GM12878 (cell line): ENCODE measurements around the gene MYBL2. TPM values are rescaled to one million over a fixed set of nuclear protein-coding genes. Genes with fewer than 3 reads are reported as not detected.
A peak's percentile ranks its signal among the peaks of the same experiment; 100 is the strongest.

Experiments
- ASH2L ChIP-seq: fragments of 300-600, 200-600 bp; sonication (generic); IDR thresholded peaks from 2 replicates; pipeline ENCODE4 v1.6.1; 2017; ENCODE audit warnings: low read depth, mild to moderate bottlenecking, borderline replicate concordance
- ATF3 ChIP-seq: IDR thresholded peaks from 2 replicates; pipeline ENCODE4 v1.6.1; 2011; ENCODE audit warnings: low read depth, mild to moderate bottlenecking, low read length, moderate library complexity, borderline replicate concordance; ENCODE audit errors: extremely low read depth
- BCLAF1 ChIP-seq: fragments of 450-650 bp; IDR thresholded peaks from 2 replicates; pipeline ENCODE4 v1.6.1; 2017; ENCODE audit warnings: antibody characterized with exemption, mild to moderate bottlenecking, moderate library complexity
- CBFB ChIP-seq: IDR thresholded peaks from 2 replicates; pipeline ENCODE4 v1.6.1; 2016; ENCODE audit warnings: antibody characterized with exemption, low read depth
- CEBPB ChIP-seq, 2 experiments: fragments of 150-350 bp in 1 of 2; IDR thresholded peaks; 2 replicates each; pipeline ENCODE4 v1.6.1; 2012 to 2014; ENCODE audit warnings: low read depth in 2 of 2, low read length in 2 of 2, borderline replicate concordance in 1 of 2, inconsistent platforms in 1 of 2
- CREM ChIP-seq: IDR thresholded peaks from 2 replicates; pipeline ENCODE4 v1.6.1; 2014; ENCODE audit warnings: antibody characterized with exemption, low read depth
- DPF2 ChIP-seq: fragments of 450-650 bp; IDR thresholded peaks from 2 replicates; pipeline ENCODE4 v1.6.1; 2017; ENCODE audit warnings: mild to moderate bottlenecking
- E2F4 ChIP-seq: IDR thresholded peaks from 2 replicates; pipeline ENCODE4 v1.6.1; 2012; ENCODE audit warnings: low read depth, low read length, improper control_type of control experiment
- HSF1 ChIP-seq: fragments of 150-350 bp; IDR thresholded peaks from 2 replicates; pipeline ENCODE4 v1.6.1; 2014; ENCODE audit warnings: mild to moderate bottlenecking, low read depth, low read length
- IKZF1 ChIP-seq: fragments of 450-650 bp; conservative IDR thresholded peaks from 2 replicates; pipeline ENCODE4 v1.6.1; 2017; ENCODE audit warnings: antibody characterized with exemption, mild to moderate bottlenecking
- MXI1 ChIP-seq: fragments of 150-350 bp; IDR thresholded peaks from 2 replicates; pipeline ENCODE4 v1.6.1; 2011; ENCODE audit warnings: low read depth, mild to moderate bottlenecking, inconsistent platforms, low read length, improper control_type of control experiment
- NFXL1 ChIP-seq: fragments of 450-650 bp; IDR thresholded peaks from 2 replicates; pipeline ENCODE4 v1.6.1; 2017; ENCODE audit warnings: antibody characterized with exemption, mild to moderate bottlenecking, borderline replicate concordance
- NFYB ChIP-seq: IDR thresholded peaks from 2 replicates; pipeline ENCODE4 v1.6.1; 2011; ENCODE audit warnings: low read depth, mild to moderate bottlenecking, low read length, improper control_type of control experiment, moderate library complexity; ENCODE audit not compliant: insufficient read depth
- NR2C1 ChIP-seq: fragments of 450-650 bp; IDR thresholded peaks from 2 replicates; pipeline ENCODE4 v1.6.1; 2017; ENCODE audit warnings: antibody characterized with exemption, mild to moderate bottlenecking, moderate library complexity
- POLR2AphosphoS2 ChIP-seq: IDR thresholded peaks from 2 replicates; pipeline ENCODE4 v1.6.1; 2011; ENCODE audit warnings: low read depth, mild to moderate bottlenecking, low read length, improper control_type of control experiment, moderate library complexity
- REST ChIP-seq: IDR thresholded peaks from 2 replicates; pipeline ENCODE4 v1.6.1; 2012; ENCODE audit warnings: mild to moderate bottlenecking, low read depth, low read length
- SIX5 ChIP-seq: IDR thresholded peaks from 2 replicates; pipeline ENCODE4 v1.6.1; 2011; ENCODE audit warnings: mild to moderate bottlenecking, low read depth, low read length, moderate library complexity; ENCODE audit not compliant: severe bottlenecking
- STAT3 ChIP-seq: IDR thresholded peaks from 2 replicates; pipeline ENCODE4 v1.6.1; 2011; ENCODE audit warnings: low read depth, low read length, improper control_type of control experiment
- ZNF384 ChIP-seq: IDR thresholded peaks from 2 replicates; pipeline ENCODE4 v1.6.1; 2012; ENCODE audit warnings: low read depth, mild to moderate bottlenecking, low read length, improper control_type of control experiment, borderline replicate concordance
- polyA plus RNA-seq, 11 experiments: library from polyadenylated mRNA; depleted of rRNA in 4 of 11; unstranded in 6 of 11; stranded (reverse) in 5 of 11; fragments of >200 nt; fragmentation: Nextera tagmentation in 4 of 11; fragmentation: Illumina TruSeq in 1 of 11; extraction: Ambion mirVana in 4 of 11; extraction: Trizol in 1 of 11; gene quantifications; 1 replicate in 1 of 11; 2 replicates in 10 of 11; pipeline versions ENCODE4 v1.2.1 to v1.2.3, GENCODE V29; 2011 to 2016; ENCODE audit warnings: inconsistent platforms in 2 of 11, missing spikeins in 2 of 11, low read depth in 1 of 11
- total RNA-seq, 4 experiments: library from RNA; depleted of rRNA in 3 of 4; stranded (reverse); fragments of >200 nt in 3 of 4; fragmentation: Illumina TruSeq in 1 of 4; extraction: Trizol in 1 of 4; gene quantifications; 2 replicates each; pipeline versions ENCODE4 v1.2.1 to v1.2.3, GENCODE V29; 2013 to 2021

Gene MYBL2
- total and polyA plus RNA-seq, 10 of the 15 experiments (the other 5 are each of a cell fraction or from before 2014, with no cell fraction given), result 4.5 to 213 (median 74.2) TPM

- TF ChIP-seq REST, result 0 out of 2 replicates have a peak, but pooled peaks have one; percentile 27
- peak; percentile 79; the same call in 1 of the 2 replicates for TF ChIP-seq STAT3
- 0 out of 2 replicates have a peak, but pooled peaks have one; percentile 71 for TF ChIP-seq ASH2L
- TF ChIP-seq MXI1, result no peak
- no peak for TF ChIP-seq POLR2AphosphoS2
- no peak for TF ChIP-seq NR2C1
- TF ChIP-seq CEBPB (IDR thresholded peaks at IDR 0.05; ENCODE audit: borderline replicate concordance in 1 of 2, low read depth in 2 of 2, low read length in 2 of 2), result peak; percentile 90 to 95; a peak in 3 of 4 replicates
- TF ChIP-seq DPF2, result peak; percentile 93
- TF ChIP-seq NFXL1, result no peak
- no peak for TF ChIP-seq HSF1
- no peak for TF ChIP-seq ZNF384
- TF ChIP-seq E2F4, result no peak
- no peak for TF ChIP-seq SIX5
- TF ChIP-seq CBFB, result peak; percentile 98
- 0 out of 2 replicates have a peak, but pooled peaks have one; percentile 39 for TF ChIP-seq NFYB
- peak; percentile 27; the same call in 1 of the 2 replicates for TF ChIP-seq ATF3
- peak; percentile 99 for TF ChIP-seq IKZF1
- TF ChIP-seq CREM, result peak; percentile 94
- no peak for TF ChIP-seq BCLAF1
These were observed 85.8 kb downstream of the MYBL2 start (continued) for GRCh38 chr20:43752561-43753301.
